Fibroblast of villous mesenchyme (primary cell): ENCODE measurements around the gene SLC12A4. TPM values are rescaled to one million over a fixed set of nuclear protein-coding genes. Genes with fewer than 3 reads are reported as not detected.
A peak's percentile ranks its signal among the peaks of the same experiment; 100 is the strongest.

Experiments used
- DNase-seq: peaks from one replicate; pipeline ENCODE4 v3.0.0-alpha.2; 2010; ENCODE audit warnings: low read depth
- H3K4me3 ChIP-seq: 2 replicates; pipeline ENCODE4 v1.5.1; 2011; ENCODE audit warnings: low read depth, mild to moderate bottlenecking, low read length
- small RNA-seq: library from RNA; depleted of rRNA; stranded (forward); fragments of <200 nt; gene quantifications from one replicate; pipeline ENCODE3, GENCODE V24; 2012
- total RNA-seq: library from RNA; depleted of rRNA; stranded (reverse); fragments of >200 nt; gene quantifications from 2 replicates; pipeline ENCODE4 v1.2.3, GENCODE V29; 2012
- TF ChIP-seq, protein P1 (sequence below): IDR thresholded peaks from 2 replicates; pipeline ENCODE4 v1.5.1; 2012; ENCODE audit warnings: low read depth, mild to moderate bottlenecking, low read length; ENCODE audit not compliant: insufficient read depth

The SLC12A4 gene
- total RNA-seq, 1 donor = 104 TPM

DNA sequence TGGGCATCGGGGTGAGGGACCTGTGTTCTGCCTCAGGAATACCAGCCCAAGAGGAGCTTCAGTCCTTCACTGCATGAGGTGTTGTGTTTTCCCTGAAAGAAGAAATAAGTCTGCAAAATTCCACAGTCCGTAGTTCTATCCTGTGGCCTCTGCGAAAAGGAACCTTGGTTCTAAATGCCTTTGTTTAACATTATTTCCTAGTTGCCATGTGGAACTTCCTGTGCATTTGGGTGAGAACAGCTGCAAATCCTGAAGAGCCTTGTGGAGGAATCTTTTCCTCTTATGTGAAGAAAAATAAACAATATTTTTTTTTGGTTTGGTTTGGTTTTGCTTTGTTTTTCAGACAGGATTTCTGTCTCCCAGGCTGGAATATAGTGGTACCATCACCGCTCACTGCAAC lies 65.6 kb downstream of the SLC12A4 start:
- DNase-seq = no peak
- TF ChIP-seq, protein P1, sequence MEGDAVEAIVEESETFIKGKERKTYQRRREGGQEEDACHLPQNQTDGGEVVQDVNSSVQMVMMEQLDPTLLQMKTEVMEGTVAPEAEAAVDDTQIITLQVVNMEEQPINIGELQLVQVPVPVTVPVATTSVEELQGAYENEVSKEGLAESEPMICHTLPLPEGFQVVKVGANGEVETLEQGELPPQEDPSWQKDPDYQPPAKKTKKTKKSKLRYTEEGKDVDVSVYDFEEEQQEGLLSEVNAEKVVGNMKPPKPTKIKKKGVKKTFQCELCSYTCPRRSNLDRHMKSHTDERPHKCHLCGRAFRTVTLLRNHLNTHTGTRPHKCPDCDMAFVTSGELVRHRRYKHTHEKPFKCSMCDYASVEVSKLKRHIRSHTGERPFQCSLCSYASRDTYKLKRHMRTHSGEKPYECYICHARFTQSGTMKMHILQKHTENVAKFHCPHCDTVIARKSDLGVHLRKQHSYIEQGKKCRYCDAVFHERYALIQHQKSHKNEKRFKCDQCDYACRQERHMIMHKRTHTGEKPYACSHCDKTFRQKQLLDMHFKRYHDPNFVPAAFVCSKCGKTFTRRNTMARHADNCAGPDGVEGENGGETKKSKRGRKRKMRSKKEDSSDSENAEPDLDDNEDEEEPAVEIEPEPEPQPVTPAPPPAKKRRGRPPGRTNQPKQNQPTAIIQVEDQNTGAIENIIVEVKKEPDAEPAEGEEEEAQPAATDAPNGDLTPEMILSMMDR = no peak
- H3K4me3 ChIP-seq = no peak overlapping the region

DNA sequence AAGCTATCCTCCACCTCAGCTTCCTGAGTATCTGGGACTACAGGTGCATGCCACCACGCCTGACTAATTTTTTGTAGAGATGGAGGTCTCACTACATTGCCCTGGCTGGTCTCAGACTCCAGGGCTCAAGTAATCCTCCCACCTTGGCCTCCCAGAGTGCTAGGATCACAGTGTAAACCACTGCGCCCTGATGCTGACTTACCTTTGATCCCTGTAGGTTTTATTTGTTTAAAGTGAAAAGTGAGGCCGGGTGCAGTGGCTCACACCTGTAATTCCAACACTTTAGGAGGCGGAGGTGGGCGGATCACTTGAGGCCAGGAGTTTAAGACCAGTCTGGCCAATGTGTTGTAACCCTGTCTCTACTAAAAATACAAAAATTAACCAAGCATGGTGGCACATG lies 66.7 kb downstream of the SLC12A4 start:
- no peak overlapping the region for H3K4me3 ChIP-seq
- TF ChIP-seq, protein P1 = no peak
- no peak for DNase-seq

DNA sequence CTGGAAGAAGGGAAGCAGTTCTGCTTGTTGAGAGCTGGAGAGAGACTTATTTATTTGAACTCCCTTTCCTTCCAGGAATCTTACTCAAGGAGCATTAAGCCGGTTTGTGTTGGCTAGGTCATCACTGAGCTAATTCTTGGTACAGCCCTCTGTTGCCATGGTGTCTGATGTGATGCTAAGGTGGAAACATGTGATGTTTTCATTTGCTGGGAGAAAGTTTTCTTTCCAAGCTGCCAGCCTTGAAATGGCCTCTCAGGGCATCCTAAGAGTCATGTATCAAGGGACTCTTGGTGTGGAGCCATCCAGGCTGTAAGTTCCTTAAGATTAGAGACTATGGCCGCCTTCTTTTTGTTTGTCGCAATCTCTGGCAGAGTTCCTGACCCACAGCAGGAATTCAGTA lies 71.2 kb downstream of the SLC12A4 start:
- no peak overlapping the region for H3K4me3 ChIP-seq
- DNase-seq = peak; percentile 44

DNA sequence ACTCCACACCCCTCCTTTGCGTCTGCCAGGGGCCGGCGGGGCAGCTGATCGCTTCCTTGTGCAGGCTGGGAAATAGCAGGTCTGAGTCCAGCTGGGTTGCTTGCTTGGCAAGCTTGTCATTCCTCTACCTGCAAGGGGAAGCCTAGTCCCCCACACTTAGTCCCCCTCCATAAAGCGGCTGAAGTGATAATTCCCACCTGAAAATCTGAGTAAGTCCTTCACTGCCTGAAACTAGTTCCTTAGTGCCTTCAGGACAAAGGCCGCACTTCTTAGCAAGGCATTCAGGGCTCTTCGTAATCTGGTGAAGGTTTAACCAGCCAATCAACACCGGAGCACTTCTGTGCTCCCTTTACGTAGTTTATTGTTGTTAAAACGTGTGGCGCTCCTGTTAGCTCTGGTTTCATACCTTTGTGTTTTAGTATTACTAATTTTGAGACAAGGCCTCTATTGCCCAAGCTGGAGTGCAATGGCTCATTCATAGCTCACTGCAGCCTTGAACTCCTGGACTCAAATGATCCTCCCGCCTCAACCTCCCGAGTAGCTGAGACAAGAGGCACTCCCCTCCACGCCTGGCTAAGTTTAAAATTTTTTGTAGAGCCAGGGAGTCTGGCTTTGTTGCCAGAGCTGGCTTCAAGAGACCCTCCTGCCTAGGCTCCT lies 74.6 kb downstream of the SLC12A4 start:
- DNase-seq = peak; percentile 22
- peak overlapping the region; percentile 68 for H3K4me3 ChIP-seq
- TF ChIP-seq, protein P1 = no peak

More for the DNA sequence above, 71.2 kb downstream of the SLC12A4 start:
- TF ChIP-seq, protein P1 = no peak

Small RNA genes lying within 50 kb of the gene (small RNA-seq; reads per million reads assigned to genes)
- gene RNU6-359P = not detected

Other genes with a start within 250 kb of the SLC12A4 start
- gene GFOD2, start 249.3 kb downstream of the SLC12A4 start, total RNA-seq = 13.5 and 15.5 TPM in 2 replicates
- 6.1 and 8.6 TPM in 2 replicates for gene RANBP10, start 162.1 kb downstream of the SLC12A4 start, total RNA-seq
- 0.32 and 1.3 TPM in 2 replicates for gene TSNAXIP1, start 161.7 kb downstream of the SLC12A4 start, total RNA-seq
- 24.8 and 28.9 TPM in 2 replicates for gene THAP11, start 126.3 kb downstream of the SLC12A4 start, total RNA-seq
- 255 and 342 TPM in 2 replicates for gene NUTF2, start 121.7 kb downstream of the SLC12A4 start, total RNA-seq
- 31.6 and 39.7 TPM in 2 replicates for gene CENPT, start 120.9 kb downstream of the SLC12A4 start, total RNA-seq
- 60.6 and 85.1 TPM in 2 replicates for gene EDC4, start 95.6 kb downstream of the SLC12A4 start, total RNA-seq
- not detected in 2 replicates for gene NRN1L, start 83.8 kb downstream of the SLC12A4 start, total RNA-seq
- gene PSKH1, start 75.4 kb downstream of the SLC12A4 start, total RNA-seq = 13.0 and 13.2 TPM in 2 replicates
- 1.3 TPM in 1 of 2 replicates, not detected in the other for gene CTRL, start 36.8 kb downstream of the SLC12A4 start, total RNA-seq
- 54.0 and 72.8 TPM in 2 replicates for gene PSMB10, start 31.8 kb downstream of the SLC12A4 start, total RNA-seq
- 8.6 and 9.3 TPM in 2 replicates for gene LCAT, start 24.5 kb downstream of the SLC12A4 start, total RNA-seq
- gene DPEP3, start 11.9 kb upstream of the SLC12A4 start, total RNA-seq = not detected in 2 replicates
- gene DPEP2, start 30.8 kb upstream of the SLC12A4 start, total RNA-seq = under 0.01 TPM in 1 of 2 replicates, not detected in the other
- gene DPEP2NB, start 47.3 kb upstream of the SLC12A4 start, total RNA-seq = under 0.01 TPM in 1 of 2 replicates, not detected in the other
- gene DDX28, start 54.6 kb upstream of the SLC12A4 start, total RNA-seq = 12.1 and 13.2 TPM in 2 replicates
- 14.5 and 19.4 TPM in 2 replicates for gene DUS2, start 54.6 kb upstream of the SLC12A4 start, total RNA-seq
- gene NFATC3, start 116.7 kb upstream of the SLC12A4 start, total RNA-seq = 22.5 and 32.8 TPM in 2 replicates